ENCODE measurements around the gene PCSK1N.

PCSK1N gene

DNA sequence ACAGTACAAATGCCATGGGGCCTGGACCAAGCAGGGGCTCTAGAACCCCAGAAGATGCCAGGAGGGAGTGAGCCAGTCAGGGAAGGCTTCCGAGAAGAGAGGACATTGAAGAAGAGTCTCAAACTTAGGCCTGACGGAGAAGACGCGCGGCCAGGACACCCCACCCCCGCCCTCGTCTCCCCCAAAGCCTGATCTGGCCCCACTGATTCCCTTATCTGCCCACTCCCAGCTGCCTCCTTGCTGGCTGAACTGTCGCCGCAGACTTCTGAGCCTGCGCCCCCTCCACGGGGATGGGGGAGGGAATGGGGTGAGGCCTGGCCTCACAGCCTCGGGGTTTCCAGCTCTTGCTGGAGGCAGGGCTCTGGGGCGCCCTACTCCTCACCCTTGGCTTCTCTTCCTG lies 52.6 kb downstream of the PCSK1N start:
- H3K4me1 ChIP-seq (ENCODE audit: control insufficient read depth in 1 of 2, insufficient read depth in 2 of 2, low read length in 2 of 2), result no peaks in the 10 kb centered on the region
- no peaks in the 10 kb centered on the region for H3K27me3 ChIP-seq (ENCODE audit: control insufficient read depth in 1 of 2, insufficient read depth in 2 of 2, low read length in 2 of 2)
- H3K4me3 ChIP-seq (ENCODE audit: low read depth in 1 of 2, low read length in 2 of 2), result no peak overlapping the region
- H3K27ac ChIP-seq (ENCODE audit: low read depth, low read length), result no peak overlapping the region
- H3K9me3 ChIP-seq (ENCODE audit: control insufficient read depth in 1 of 2, low read length in 2 of 2), result no peaks in the 10 kb centered on the region
- no peak overlapping the region for H3K9ac ChIP-seq (ENCODE audit: low read depth in 1 of 2, low read length in 2 of 2)
- no peaks in the 10 kb centered on the region for H3K36me3 ChIP-seq (ENCODE audit: control insufficient read depth in 1 of 2, insufficient read depth in 2 of 2, low read length in 2 of 2)

DNA sequence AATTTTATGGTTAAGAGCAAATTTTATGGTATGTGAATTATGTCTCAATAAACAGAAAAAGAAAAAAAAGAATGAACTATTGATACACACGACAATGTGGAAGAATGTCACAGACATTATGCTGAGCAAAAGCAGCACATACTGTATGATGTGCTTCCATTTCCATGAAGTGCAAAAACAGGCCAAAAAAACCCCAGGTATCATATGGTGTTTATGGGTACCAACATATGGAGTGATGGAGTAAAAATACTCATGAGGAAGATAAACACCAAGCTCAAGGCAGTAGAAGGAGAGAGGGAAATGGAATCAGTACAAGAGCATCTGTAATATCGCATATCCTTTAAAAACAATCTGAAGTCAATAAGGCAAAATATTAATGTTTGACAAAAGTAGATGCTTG lies 53.2 kb downstream of the PCSK1N start:
- H3K4me3 ChIP-seq (ENCODE audit: low read depth in 1 of 2, low read length in 2 of 2), result no peak overlapping the region
- no peaks in the 10 kb centered on the region for H3K27me3 ChIP-seq (ENCODE audit: control insufficient read depth in 1 of 2, insufficient read depth in 2 of 2, low read length in 2 of 2)
- H3K36me3 ChIP-seq (ENCODE audit: control insufficient read depth in 1 of 2, insufficient read depth in 2 of 2, low read length in 2 of 2), result no peaks in the 10 kb centered on the region
- no peak overlapping the region for H3K27ac ChIP-seq (ENCODE audit: low read depth, low read length)
- no peak overlapping the region for H3K9ac ChIP-seq (ENCODE audit: low read depth in 1 of 2, low read length in 2 of 2)
- no peaks in the 10 kb centered on the region for H3K4me1 ChIP-seq (ENCODE audit: control insufficient read depth in 1 of 2, insufficient read depth in 2 of 2, low read length in 2 of 2)
- H3K9me3 ChIP-seq (ENCODE audit: control insufficient read depth in 1 of 2, low read length in 2 of 2), result no peaks in the 10 kb centered on the region

DNA sequence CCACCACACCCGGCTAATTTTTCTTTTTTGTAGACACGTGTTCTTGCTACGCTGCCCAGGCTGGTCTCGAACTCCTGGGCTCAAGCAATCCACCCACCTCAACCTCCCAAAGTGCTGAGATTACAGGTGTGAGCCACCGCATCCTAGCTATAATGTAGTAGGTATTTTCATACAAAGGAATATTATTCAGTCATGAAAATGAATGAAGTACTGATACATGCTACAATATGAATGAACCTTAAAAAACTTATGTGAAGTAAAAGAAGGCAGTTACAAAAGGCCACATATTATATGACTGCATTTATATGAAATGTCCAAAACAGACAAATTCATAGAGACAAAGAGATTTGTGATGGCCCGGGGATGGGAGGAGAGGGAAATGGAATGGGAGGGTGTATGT lies 53.7 kb downstream of the PCSK1N start:
- Histone ChIP-seq H3K9ac (ENCODE audit: low read depth in 1 of 2, low read length in 2 of 2) (no peak overlapping the region), H3K4me1 (ENCODE audit: control insufficient read depth in 1 of 2, insufficient read depth in 2 of 2, low read length in 2 of 2) (no peaks in the 10 kb centered on the region), H3K9me3 (ENCODE audit: control insufficient read depth in 1 of 2, low read length in 2 of 2) (no peaks in the 10 kb centered on the region), H3K27ac (ENCODE audit: low read depth, low read length) (no peak overlapping the region), H3K36me3 (ENCODE audit: control insufficient read depth in 1 of 2, insufficient read depth in 2 of 2, low read length in 2 of 2) (no peaks in the 10 kb centered on the region), H3K4me3 (ENCODE audit: low read depth in 1 of 2, low read length in 2 of 2) (no peak overlapping the region), H3K27me3 (ENCODE audit: control insufficient read depth in 1 of 2, insufficient read depth in 2 of 2, low read length in 2 of 2) (no peaks in the 10 kb centered on the region)

All from duodenal mucosa (tissue), 2 donors.